DMS153 (cell line): Measurements from ENCODE around the gene BICDL1.

Source experiments
- DNase-seq: peaks from one replicate; lab custom pipeline; 2025; lab: John Stamatoyannopoulos, UW

Gene BICDL1

DNA sequence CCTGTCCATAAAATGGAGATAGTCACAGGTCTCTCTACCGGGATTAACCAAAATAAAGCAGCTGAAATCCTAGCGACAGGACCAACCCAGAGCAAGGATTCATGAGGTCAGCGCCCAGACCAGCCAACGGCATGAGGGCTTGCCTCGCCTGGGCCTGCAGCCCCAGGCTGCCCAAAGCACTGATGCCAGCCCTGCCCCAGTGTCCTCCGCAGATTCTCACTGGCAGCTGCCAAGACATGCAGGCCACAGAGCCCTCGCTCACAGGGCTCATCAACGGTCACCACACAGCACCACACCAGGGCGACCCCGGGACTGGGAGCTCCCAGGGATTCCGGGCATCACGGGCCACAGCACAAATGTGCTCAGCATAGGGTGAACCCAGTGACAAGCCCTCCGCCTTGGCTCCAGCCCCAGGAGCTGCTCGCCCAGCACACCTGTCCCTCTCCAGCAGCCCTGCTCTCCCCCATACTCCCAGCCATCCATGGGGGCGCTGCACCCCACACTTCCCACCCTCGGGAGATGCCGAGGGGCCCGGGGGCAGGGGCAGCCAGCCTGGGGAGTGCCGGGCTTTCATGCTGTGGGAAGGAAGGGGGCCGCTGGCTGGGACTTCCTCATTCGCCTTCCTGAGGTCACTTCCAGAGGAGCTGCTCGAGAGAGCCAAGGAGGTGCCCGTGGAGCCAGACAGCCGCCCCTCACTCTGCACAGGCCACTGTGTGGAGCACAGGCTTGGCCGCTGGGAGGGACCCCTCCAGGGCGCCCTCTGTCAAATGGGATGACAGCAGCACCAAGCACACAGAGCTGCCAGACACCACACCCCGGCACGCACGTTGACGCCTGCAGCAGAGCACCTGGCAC, 113.4 kb downstream of the BICDL1 start:
- DNase-seq = no peak

DNA sequence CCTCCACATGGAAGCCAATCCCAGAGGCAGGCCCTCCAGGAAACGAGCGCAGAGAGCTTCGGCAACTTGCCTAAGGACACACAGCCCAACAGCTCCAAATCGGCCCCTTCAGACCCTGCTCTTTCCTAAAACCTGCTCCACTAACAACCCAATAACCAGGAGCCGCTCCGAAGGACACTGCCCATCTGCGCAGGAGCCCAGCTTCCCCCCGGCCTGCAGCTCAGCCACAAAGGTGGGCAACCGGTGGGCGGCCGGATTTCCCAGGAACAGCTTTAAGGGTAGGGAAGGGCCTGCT, 114.0 kb downstream of the BICDL1 start:
- no peak for DNase-seq

DNA sequence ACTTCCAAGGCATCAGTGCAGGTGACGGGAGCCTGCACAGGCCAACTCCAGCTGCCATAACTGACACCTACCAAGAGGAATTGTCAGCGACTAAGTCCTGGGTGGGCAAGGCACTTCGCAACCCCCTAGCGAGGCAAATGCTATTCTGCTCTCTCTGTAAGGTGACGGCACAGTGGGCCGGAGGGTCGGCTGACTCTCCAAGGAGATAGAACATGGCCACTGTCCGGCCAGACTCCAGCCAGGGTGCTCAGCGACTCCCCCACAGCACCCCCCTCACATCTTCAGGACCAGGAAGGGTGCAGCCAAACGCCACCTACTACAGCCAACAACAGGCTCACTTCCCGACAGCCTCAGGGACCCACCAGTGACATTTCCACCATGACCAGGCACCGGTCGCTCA, 114.3 kb downstream of the BICDL1 start:
- no peak for DNase-seq

DNA sequence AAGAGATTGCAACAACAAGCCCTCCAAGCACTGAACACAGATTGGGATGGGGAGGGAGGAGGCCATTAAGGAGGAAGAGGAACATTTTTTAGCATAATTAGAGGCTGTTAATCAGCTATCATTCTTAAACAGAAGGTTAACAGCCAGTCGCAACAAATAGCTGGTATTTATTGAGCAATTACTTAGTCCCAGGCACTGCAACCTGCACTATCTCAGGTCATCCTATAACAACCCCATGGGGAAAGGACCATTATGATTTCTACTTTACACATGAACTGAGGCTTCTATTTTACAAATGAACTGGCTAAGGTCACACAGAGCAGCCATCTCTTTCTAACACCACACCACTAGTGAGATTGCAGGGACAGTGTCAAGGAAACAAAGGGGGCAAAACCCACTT, 117.1 kb downstream of the BICDL1 start:
- DNase-seq = no peak

DNA sequence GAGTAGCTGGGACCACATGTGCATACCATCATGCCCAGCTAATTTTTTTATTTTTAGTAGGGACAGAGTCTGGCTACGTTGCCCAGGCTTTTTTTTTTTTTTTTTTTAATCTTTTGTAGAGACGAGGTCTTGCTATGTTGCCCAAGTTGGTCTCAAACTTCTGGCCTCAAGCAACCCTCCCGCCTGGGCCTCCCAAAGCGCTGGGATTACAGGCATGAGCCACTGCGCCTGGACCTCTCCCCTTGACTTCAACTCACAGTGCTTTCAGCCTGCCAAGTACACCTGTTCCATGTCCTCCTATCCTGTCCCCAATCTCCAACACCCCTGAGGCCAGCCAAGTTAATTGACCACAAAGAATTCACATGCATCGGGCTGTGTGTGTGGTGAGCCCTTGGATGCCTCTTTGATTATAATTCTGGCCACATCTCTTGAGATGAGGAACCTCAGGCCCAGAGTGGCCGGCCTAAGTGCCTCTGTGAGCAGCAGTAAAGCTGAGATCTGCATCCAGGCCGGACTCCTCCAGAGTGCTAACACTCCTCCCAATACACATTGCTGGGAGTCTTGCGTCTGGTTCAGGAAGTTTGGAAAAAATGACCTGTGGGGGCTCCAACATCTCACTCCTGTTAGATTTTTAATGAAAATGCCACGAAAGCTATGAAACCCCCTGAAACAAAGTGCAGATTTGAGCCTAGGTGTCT, 120.7 kb downstream of the BICDL1 start:
- DNase-seq = no peak

DNA sequence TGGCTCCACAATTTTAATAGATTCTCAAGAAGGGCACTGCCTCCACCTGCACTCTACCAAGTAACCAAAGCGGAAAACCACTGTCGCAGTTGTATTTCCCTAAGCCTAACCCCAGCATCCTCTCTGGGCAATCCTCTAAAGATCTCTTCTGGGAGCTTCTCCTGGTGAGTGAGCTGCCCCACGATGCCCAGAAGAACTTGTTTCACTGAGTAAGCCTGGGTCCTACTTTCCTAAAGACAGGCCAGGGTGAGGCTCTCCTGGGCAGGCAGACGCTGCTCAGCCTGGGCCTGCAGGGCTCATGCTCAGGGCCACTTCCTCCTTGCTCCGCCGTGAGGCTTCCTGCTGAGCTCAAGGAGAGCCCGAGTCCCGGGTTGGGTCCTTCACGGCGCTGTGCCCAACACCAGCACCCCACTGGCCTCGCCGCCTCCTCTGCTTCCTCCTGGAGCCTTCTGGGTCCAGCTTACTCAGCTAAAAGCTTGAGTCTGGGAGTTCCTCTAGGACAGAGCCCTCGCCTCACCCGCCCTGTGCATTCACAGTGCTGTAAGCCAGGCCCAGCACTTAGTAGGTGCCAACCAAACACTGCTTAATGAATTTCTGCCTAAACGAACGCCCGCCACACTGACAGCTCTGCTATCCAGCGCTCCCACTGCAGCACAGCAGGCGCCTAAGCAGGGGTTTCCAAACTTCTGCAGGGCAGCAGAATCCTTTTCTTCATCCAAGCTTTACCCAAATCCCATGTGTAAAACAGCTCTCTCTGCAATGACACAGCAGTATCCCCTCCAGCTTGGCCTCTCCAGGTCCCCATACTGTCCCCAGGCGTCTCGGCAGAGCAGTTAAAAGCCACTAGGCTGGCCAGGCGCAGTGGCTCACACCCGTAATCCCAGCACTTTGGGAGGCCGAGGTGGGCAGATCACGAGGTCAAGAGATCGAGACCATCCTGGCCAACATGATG, 121.8 kb downstream of the BICDL1 start:
- DNase-seq = no peak

DNA sequence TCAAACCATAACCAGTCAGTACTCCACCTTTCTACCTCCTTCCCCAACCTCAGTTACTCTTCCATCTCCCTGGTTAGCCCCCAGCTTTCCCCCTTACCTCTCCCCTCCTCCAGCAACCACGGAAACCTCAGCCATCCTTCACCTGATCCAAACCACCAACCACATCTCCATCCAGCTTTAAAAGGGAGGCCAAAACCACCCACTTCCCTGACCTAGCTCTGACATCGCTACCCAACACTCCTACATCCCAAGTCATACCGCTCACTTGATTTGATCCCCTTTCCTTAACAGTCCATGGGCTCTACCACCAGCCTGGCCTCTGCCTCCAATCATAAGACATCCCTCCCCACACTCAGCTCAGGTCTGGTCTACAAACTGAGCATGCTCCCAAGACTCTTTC, 126.0 kb downstream of the BICDL1 start:
- no peak for DNase-seq

DNA sequence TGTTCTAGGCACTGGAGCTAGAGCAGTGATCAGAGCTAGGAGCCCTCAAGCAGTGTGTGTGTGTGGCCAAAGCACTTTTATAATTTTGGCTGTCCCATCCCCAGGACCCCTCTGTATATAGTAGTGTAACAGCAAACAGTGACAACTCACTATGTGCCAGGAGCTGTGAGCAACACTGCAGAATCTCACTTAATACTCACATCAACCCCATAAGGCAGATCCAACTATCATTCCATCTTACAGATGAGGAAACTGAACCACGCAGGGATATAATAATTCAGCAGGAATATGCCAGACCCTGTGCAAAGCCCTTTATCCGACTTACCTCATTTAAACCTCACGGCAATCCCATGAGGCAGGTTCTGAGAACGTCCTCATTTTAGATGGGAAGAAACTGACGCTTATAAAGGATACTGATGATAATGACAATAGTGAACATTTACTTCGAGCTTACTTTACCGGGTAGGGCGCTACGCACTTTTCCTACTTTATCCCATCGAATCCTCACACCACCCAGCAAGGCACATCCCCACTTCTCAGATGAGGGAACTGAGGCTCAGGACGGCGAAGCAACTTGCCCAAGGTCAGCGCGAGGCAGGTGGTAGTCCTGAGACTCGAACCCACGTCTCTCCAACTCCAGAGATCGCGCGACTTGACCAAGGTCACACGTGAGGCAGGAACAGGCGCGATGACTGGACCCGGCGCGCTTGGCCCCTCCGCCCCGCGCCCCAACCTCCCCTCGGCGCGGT, 126.8 kb downstream of the BICDL1 start:
- DNase-seq = no peak

DNA sequence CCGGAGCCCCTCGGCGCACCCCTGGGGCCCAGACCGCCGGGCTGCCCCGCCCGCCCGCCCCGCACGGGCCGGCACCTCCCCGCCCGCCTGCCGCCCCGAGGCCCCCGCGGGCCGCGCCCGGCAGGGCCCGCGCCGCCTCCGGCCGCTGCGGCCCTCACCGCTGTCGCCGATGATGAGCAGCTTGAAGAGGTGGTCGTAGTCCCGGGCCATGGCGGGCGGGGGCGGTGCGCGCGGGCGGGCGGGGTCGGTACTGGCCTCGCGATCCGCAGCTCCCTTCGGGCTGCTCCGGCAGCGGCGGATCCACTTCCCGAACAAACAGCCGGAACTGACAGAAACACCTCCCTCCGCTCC, 127.4 kb downstream of the BICDL1 start, which contains the start of gene RAB35:
Gene RAB35 (minus strand): TSS at position 313 of the 351 bp plus-strand sequence. CDS start 103 bp downstream, at position 210.
- DNase-seq = no peak

DNA sequence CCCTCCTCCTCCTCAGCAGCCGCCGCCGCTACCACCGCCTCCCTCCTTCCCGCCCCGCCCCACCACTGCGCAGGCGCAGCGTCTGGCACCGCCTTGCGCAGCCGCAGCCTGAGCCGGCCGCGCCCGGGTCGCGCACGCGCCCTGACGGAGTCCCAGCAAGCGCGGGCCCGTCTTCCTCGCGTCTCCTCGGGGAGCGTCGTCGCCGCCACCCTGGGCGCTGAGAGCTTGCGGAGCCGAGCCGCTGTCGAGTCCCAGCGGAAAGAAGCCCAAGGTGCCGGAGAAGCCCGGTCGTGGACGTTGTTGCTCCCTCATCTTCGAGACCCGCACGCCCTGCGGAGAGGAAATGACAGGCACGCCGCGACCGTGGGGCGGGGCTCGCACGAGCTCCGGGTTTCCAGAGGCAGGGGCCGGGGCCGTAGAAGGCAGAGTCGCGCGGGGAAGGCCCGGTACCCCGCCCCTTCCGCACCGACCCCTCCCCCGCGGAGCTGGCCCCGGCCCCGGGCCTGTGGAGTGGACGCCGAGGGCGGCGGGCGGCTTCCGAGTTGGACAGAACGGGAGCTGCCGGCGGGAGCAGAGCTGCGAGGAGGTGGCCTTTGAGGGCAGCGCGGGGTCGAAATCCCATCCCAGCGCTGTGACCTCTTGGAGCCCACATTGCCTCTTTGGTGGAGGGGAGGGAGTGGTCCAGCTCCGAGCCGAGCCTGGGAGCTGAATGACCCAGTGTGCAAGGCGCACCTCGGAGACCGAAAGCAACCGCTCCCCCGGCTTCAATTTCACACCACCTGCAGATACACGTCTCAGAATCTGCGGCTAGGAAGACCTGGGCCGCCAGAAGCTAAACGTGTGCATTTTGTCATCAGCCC, 128.0 kb downstream of the BICDL1 start:
- DNase-seq = peak; percentile 88

DNA sequence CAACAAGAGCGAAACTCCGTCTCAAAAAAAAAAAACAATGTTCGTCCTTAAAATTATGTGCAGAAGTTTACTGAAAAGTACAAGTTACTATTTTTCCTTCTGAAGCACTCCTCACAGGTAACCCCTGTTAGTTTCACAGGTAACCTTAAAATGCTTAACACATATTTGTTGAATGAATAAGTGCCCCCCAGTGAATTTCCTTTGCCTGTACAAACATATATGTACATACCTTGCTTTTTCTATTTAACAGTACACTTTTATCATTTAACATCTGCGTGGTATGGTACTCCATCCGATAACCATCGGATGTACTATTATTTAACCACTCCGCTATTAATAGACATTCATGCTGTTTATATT, 128.9 kb downstream of the BICDL1 start:
- no peak for DNase-seq

DNA sequence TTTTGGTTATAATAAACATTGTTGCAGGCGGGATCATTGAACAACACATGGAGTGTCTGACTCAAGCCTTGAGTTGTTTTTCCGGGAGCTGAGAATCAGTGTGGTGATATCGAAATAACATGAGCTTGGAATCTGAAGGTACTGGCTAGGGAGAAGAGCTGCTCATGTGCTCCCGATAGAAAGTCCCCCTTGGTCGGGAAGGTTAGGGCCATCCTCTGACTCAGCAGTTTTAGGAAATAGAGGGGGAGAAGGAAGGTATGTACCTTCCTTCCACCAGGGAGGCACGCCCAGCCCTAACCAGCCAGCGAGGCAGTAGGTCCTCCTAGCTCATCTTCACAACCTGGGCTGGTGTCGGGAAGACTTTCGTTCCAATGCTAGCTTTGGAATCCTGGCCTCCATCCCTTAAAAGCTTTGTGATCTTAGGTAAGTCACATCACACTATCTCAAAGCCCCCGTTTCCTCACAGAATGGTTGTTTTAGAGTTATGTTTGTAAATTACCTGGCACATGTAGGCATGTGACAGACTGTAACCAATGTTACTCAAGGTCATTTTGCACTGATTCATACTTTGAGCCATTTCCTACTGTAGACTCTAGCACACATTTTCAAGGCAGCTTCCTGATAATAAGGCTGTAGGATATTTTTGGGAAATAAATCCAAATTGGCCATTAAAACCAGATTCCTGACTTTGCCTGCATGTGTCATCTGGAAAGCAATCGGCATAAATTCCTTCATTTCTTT, 129.5 kb downstream of the BICDL1 start:
- DNase-seq = no peak

DNA sequence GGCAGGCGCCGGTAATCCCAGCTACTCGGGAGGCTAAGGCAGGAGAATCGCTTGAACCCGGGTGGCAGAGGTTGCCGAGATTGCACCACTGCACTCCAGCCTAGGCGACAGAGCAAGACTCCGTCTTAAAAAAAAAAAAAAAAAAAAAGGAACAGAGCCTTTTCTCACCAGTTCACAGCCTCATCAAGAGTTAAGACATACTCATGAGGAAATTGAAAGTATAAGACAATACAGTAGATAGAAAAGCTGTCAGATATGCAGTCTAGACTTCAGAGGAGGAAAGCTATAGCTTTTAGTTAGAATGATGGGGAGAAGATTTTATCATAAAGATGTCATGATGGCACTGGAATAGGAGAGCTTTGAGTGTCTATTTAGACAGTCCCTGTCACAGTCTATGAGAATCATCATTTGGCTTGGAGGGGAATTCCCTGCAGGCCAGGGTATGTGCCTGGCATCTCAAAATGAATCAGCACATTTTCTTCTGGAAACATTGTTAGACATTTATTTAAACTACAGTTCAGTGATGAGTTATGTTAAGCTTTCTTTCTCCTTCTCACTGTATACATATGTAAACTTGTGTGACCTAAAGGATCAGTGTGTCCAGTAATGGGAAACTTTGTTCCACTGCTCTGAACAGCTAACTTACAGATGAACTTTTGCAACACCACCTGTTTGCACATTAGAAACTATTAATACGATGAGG, 130.4 kb downstream of the BICDL1 start:
- no peak for DNase-seq

DNA sequence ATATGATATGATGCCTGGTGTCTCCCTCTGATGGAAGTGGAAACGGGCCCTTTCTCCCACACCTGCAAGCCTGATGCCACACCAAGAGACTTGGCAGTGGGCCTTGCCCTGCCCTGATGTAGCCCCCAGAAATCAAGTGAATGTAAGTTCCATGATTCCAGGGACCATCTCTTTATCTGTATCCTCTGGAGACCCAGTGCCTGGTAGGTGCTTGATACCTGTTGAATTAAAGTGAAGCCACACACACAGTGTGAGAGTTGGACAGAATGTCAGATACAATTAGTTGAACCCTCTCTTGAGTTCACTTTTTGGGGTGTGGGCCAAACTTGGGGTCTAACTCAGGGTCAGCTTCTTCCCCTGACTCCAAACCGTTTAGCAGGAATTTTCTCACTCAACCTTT, 132.3 kb downstream of the BICDL1 start:
- DNase-seq = no peak

DNA sequence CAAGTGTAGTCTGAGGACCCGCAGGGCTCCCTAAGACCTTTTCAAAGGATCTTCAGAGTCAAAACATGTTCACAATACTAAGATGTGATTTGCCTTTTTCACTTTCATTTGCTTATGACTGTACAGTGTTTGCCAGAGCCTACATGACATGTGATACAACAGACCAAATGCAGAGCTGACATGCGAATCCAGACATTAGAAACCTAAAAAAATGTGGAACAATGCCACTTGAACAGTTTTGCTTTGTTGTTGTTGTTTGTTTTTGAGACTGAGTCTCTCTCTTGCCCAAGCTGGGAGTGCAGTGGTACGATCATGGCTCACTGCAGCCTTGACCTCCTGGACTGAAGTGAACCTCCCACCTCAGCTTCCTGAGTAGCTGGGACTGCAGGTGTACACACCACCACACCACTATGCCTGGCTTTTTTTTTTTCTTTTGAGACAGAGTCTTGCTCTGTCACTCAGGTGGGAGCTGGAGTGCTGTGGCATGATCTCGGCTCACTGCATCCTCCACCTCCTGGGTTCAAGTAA, 132.8 kb downstream of the BICDL1 start:
- no peak for DNase-seq

DNA sequence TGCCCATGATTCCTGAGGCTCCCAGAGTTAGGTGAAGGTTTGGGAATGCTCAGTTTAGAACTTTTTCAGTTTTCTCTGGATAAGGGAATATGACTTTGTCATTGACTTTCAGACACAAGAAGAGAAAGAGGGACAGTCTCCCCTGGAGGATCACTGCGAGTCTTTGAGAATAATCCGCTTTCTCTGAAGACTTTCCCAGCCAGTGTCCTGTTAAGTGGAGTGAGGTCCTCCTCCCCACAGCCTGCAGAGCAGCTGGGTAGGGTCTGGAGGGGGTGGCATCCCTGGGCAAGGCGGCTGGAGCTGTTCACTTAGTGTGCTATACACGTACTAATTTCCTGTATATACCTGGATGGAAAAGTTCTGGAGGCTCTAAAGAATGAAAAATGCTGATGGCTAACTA, 136.0 kb downstream of the BICDL1 start:
- no peak for DNase-seq

DNA sequence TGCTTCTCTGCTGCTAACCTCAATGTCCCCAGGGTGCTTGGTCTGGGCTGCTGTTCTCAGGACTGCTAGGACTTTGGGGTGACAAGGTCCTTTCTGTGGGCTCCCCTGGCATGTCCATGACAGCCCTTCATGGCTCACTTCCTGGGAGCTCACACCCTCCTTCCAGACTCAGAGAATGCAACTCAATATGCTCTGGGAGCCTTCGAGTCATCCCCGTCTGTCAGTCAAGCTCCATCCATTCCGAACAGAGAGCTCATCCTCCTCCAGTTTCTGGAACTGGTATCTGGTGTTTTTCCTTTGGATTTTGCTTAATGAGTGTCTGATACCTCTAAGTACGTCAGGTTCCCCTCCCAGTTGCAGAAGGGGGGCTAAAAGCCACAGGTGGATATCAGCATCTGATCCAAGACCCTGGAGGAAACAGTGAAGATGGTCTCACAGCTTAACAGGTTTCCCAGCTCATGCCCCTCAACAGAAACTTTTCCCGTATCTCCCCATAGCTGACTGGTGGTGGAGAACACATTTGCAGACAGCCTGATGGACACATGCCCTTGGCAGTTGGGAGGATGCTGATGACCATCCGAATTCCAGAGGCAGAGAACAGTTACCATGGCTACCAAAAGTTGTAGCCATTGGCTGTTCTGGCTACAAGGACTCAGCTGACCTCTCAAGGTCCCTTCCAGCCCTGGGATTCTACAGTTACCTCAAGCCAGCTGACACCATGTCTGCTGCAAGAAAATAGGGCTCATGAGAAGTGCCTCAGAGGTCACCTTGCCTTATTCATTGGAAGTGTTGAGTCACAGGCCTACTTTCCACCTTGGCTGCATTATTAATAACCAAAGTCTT, 137.0 kb downstream of the BICDL1 start:
- DNase-seq = no peak

DNA sequence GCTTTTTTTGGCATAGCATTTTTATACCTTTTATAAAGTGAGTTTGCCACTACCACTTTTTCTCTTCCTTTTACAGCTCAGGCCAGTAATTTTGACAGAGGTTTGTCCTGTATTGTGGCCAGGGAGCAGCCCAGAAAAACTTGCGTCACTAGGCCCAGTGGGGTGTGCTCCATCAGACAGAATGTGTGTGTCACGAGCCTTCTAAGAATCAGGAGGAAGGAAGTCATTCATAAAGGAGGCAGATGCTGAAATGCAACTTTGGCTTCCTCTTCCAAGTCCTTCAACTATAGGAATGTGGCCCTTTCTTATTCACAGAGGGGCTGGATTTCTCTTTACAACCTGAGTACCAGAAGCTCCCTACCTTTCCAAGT, 137.6 kb downstream of the BICDL1 start:
- no peak for DNase-seq

DNA sequence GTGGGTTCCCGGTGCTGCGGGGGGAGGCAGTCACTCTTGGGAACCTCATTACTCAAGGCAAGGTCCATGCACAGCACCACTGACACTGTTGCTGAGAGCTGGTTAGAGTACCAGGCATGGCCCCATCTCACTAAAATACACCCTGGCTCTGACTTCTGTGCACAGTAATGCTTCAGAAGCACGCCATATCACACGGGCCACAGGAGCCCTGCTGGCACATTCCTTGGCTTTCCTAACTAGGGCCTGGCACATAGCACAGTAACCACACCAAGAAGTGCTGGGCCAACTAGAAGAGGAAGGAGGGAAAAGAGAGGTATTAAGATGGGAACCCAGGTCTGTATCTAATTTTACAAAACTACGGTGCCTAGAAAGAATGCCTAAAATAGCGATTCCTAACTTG, 141.0 kb downstream of the BICDL1 start:
- no peak for DNase-seq
